Activated CD8-positive, alpha-beta memory T cell treated with anti-CD3 and anti-CD28 coated beads, Interleukin-2, amount 50 U/mL, for 1 hour (primary cell): ENCODE measurements around the gene KCNMA1.

ENCODE experiments used
- DNase-seq: peaks from one replicate; pipeline ENCODE4 v3.0.0-alpha.2; 2020; ENCODE audit errors: extremely low read depth

Gene KCNMA1

GRCh38 chr10:76903387-76903945, 734.1 kb downstream of the KCNMA1 start:
- DNase-seq = no peak

GRCh38 chr10:76902949-76903348, 734.7 kb downstream of the KCNMA1 start:
- DNase-seq = no peak

GRCh38 chr10:76901701-76902100, 735.9 kb downstream of the KCNMA1 start:
- DNase-seq = no peak

- DNase-seq = no peak
Observed at GRCh38 chr10:76899490-76899889, 738.1 kb downstream of the KCNMA1 start.

DNA sequence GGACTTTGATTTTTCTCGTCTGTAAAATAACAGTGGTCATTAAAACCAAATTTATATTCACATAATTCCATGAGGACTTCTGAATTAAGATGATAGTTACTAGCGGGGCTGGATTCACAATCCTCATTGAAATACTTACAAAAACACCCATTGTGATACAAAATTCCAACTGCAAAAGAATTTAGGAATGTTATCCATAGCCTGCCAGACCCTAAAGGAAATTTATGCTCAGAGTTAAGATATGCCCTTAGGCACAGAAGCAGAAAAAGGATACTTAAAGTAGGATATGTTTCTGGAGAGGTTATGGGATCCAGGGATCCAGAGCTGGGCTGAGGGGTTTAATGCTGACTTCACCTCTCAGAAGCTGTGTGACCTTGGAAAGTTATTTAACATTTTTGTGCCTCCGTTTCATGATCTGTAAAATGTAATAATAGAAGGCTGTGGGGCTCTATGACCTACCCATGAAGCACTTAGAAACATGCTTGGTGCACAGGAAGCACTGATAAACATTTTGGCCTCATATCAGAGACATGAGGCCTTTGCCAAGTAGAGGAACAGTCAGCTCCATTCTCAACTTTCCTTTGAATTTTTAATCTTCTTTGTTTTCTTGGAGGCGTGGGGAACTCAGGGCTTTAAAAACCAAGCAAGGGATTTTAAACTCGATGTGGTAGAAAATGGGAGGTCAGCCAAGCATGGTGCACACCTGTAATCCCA, 744.7 kb downstream of the KCNMA1 start:
- no peak for DNase-seq

DNA sequence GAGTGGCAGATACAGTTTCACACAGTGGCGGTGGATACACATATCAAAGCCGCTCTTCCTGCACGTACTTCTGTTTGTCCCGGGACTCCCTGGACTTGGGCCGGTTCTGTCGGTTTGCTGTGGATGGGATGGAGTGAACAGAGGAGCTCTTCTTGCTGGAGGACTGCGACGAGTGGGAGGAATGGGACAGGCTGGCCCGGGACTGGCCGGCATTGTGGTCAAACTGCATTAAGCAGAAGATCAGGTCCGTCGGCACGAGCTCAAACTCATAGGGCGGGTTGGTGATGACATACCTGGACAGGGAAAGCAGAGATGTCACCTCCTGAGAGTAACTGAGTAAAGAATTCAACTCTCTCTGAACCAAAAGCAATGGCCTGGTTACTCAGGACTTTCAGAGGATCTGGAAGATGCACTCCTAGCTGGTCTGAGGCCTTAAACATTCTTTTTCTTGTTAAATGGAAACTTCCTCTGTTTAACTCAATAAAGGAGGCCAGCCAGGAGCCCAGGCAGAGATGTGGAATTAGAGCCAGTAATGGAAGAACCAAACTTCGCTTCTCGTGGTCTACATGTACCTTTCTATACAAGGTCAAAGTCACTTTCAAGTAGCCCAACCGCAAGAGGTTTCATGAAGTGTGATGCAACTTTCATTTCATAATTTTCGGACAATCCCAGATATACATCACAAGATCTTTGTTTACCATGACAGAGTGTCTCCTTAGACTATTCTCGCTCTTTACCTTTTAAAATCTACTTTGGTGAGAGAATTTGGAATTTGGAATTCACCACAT, 750.2 kb downstream of the KCNMA1 start:
- no peak for DNase-seq

GRCh38 chr10:76885816-76886215, 751.8 kb downstream of the KCNMA1 start:
- DNase-seq = no peak

GRCh38 chr10:76884673-76885275, 752.8 kb downstream of the KCNMA1 start:
- no peak for DNase-seq

GRCh38 chr10:76883596-76883995, 754.0 kb downstream of the KCNMA1 start:
- no peak for DNase-seq

DNA sequence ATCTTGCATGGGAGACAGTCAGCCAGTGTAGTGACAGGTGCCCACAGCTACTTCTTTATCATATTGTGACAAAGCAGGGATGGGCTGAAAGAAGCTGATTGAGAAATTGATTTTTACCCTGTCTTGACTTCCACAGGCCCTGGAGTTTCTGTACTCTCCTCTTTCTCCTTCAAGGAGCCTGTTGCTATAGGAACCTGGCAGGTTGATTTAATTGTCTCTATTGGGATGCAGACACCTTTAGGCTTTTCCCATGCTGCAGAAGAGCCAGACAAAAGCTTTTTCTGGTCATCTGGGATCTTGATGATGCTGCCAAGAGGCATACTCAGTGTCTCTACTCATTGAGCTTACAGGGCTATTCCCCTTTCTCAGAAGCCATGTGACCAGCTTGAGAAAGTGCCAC, 754.8 kb downstream of the KCNMA1 start:
- DNase-seq = no peak

- no peak for DNase-seq
Observed at GRCh38 chr10:76882245-76882644, 755.4 kb downstream of the KCNMA1 start.

GRCh38 chr10:76881477-76882220, 756.0 kb downstream of the KCNMA1 start:
- DNase-seq = no peak

DNA sequence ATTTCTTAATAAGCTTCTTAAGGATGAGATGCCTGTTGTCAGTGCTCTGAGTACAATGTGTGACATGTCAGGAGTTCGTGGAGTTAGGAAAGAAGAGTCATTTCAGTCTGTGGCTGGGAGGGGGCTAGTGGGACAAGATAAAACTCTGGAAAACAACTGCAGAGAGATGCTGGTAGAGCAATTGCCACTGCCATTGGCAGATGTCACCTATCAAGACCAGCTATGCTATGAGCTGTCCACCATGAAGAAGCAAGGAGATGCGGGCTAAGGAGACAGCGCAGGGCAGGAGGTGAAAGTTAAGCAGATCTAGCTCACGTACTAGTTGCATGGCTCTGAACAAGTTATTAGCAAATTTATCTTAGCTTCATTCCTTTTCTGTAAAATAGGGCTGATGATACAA, 756.7 kb downstream of the KCNMA1 start:
- no peak for DNase-seq

DNA sequence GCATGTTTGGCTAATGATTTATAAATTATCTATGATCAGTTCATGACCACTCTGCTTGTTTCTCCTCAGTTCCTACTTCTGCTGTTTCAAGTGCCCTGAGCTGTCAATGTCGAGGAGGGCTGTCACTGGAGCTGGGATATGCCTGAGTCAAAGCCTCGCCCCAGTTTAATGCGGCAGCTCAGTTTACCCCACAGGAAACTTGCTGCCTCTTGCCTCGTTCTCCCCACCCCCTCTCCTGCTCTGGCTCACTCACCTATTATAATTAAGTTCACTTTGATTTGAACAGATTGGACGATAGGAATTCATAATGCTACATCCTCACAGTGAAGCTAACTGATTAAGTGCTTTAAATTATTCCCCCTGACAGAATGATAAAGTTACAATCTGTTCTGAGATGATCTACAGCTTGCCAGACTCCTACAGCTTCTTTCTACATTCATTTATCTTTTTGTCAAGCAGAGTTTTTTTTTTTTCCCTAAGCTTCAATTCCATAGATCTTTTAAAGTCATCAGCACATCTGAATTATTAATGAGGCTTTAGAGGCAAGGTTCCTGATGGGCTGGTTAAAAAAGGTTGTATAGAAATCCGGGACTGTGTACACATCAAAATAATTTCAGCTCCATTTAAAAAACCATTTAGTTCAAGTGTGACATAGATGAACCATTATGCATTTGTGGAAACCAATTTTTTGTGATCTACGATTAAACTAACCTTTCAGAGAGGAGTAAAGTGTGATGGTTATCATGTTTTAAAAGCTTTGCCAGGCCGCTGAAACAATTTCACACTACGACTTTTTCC, 758.3 kb downstream of the KCNMA1 start:
- DNase-seq = no peak

GRCh38 chr10:76878514-76878913, 759.1 kb downstream of the KCNMA1 start:
- no peak for DNase-seq

DNA sequence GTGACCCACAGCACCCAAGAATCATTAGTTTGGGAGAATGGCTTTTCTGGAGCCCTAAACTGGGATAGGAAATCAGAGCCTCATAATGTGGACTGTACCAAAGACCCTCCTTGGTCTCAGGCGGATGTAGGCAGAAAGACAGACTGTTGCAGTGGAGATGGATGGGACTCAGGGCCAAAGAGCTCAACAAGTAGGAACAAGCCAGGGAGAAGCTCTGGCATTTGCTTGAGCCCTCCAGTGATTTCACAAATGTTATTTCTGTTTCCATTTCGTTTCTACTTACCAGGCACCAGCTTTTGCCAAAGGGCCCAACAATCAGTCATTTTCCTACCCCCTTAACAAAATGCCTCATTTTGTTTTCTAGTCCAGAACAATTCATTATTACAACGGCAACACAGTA, 762.7 kb downstream of the KCNMA1 start:
- DNase-seq = no peak

DNA sequence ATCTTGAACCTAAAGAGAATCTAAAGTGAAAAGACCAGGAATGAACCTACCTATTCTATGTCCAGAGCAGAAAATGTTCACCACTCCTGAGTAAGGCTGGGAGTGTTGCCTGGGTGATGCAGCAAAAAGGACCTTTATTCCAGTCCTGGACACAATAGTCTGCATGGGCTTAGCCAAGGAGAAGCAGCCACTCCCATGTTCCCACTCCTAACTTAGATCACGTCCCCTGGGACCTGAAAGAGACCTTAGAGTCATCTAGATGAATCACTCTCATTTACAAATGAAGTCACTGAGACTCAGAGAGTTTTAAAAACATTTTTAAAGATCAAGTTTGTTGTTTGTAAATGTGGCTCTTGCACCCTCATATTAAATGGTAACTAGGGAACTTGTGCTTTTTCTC, 763.4 kb downstream of the KCNMA1 start:
- no peak for DNase-seq

DNA sequence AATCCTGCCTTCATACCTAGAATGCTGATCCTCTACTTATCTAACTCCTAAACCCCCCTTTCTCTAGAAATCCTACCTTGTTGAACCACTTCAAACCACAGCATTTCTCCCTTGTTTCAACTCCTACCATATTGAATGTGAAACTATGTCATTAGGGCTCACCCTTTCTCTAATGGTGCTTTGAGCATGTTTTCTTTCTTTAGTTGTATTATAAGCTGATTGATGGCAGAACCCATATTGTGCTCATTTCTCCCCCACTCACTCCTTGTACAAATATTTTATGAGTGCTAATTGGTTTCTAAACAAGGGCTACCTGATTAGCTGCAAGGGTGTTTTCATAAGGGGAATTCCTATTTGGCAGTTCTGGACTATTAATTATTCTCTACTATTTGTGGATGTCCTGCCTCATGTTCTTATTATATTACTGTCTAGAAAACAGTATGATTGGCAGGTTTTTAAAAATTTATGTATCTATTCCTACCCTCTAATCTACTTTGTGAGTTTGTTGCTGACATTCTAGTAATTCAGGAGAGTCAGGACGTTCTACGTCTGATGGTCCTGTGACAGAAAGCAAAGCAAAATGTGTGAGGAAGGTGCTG, 765.8 kb downstream of the KCNMA1 start:
- DNase-seq = no peak

GRCh38 chr10:76869931-76870330, 767.7 kb downstream of the KCNMA1 start:
- no peak for DNase-seq

- no peak for DNase-seq
Observed at GRCh38 chr10:76868098-76868977, 769.3 kb downstream of the KCNMA1 start.
